Endothelial cell of umbilical vein (primary cell): ENCODE data around the gene MCF2L. TPM values are rescaled to one million over a fixed set of nuclear protein-coding genes. Genes with fewer than 3 reads are reported as not detected.

Experiments
- BruUV-seq: library from RNA; stranded (reverse); fragments of 400-500 nt; replicated peaks from 2 replicates; lab custom pipeline; 2021; lab: Mats Ljungman, UMichigan
- CTCF ChIA-PET: fragments of 300-600, 350-600 bp; sonication (Branson Sonifier 250); formaldehyde crosslinking; loops from one replicate; lab custom pipeline; 2021; ENCODE audit warnings: antibody characterized with exemption, inconsistent platforms; lab: Charles Lee
- POLR2A ChIA-PET: fragments of 300-600, 350-600 bp; sonication (Branson Sonifier 250); formaldehyde crosslinking; loops from one replicate; lab custom pipeline; 2021; ENCODE audit warnings: antibody characterized with exemption, inconsistent platforms; lab: Charles Lee
- DNase-seq: peaks from one replicate; pipeline ENCODE4 v3.0.0-alpha.2; 2011; ENCODE audit warnings: low read depth, low spot score
- FAIRE-seq: peaks from 2 replicates; lab custom pipeline; 2011; peaks lifted over from hg19 to GRCh38; lab: Jason Lieb, UNC
- H2AFZ ChIP-seq: 2 replicates; pipeline ENCODE4 v1.6.0; 2012; ENCODE audit warnings: low read depth, low read length, control low read depth, inconsistent platforms
- H3K27ac ChIP-seq: 2 replicates; pipeline ENCODE4 v1.5.1; 2011; ENCODE audit warnings: low read depth, mild to moderate bottlenecking, control low read depth, low read length, moderate library complexity; ENCODE audit not compliant: insufficient read depth
- H3K27me3 ChIP-seq, 2 experiments: 2 replicates each; pipeline versions ENCODE4 v1.6.0 to v1.6.1; 2011; ENCODE audit warnings: low read length in 2 of 2, mixed read lengths in 1 of 2; ENCODE audit not compliant: control insufficient read depth in 2 of 2, insufficient read depth in 2 of 2
- H3K36me3 ChIP-seq, 2 experiments: 2 replicates in 1 of 2; 3 replicates in 1 of 2; pipeline ENCODE4 v1.5.1; 2011; ENCODE audit warnings: low read length in 2 of 2, mild to moderate bottlenecking in 1 of 2, moderate library complexity in 1 of 2; ENCODE audit not compliant: control insufficient read depth in 2 of 2, insufficient read depth in 2 of 2; ENCODE audit errors: extremely low read depth in 1 of 2
- H3K4me1 ChIP-seq: 3 replicates; pipeline ENCODE4 v1.5.1; 2011; ENCODE audit warnings: mild to moderate bottlenecking, low read length; ENCODE audit not compliant: control insufficient read depth, insufficient read depth; ENCODE audit errors: extremely low read depth
- H3K4me2 ChIP-seq: 2 replicates; pipeline ENCODE4 v1.6.1; 2011; ENCODE audit warnings: low read length, control low read depth, mixed read lengths; ENCODE audit not compliant: insufficient read depth
- H3K4me3 ChIP-seq, 3 experiments: fragments of 200-600 bp in 1 of 3; sonication (generic), shearing (Covaris generic) in 1 of 3; replicated peaks in 1 of 3; 2 replicates each; pipeline ENCODE4 v1.5.1; 2011 to 2016; ENCODE audit warnings: control low read depth in 3 of 3, low read length in 3 of 3, mild to moderate bottlenecking in 2 of 3, inconsistent platforms in 1 of 3, low read depth in 1 of 3, moderate library complexity in 1 of 3; ENCODE audit not compliant: insufficient read depth in 1 of 3
- H3K79me2 ChIP-seq: 2 replicates; pipeline ENCODE4 v1.6.0; 2012; ENCODE audit warnings: low read length, inconsistent platforms; ENCODE audit not compliant: control insufficient read depth, insufficient read depth
- H3K9ac ChIP-seq: replicated peaks from 2 replicates; pipeline ENCODE3; 2011; ENCODE audit warnings: low read length, control low read depth; ENCODE audit not compliant: insufficient read depth; ENCODE audit errors: extremely low read depth
- H3K9me1 ChIP-seq: replicated peaks from 3 replicates; pipeline ENCODE4 v1.6.0; 2011; ENCODE audit warnings: mild to moderate bottlenecking, low read length; ENCODE audit not compliant: control insufficient read depth, insufficient read depth; ENCODE audit errors: extremely low read depth
- H3K9me3 ChIP-seq: replicated peaks from 2 replicates; pipeline ENCODE4 v1.5.1; 2012; ENCODE audit warnings: low read length, inconsistent platforms; ENCODE audit not compliant: control insufficient read depth, insufficient read depth
- H4K20me1 ChIP-seq: replicated peaks from 2 replicates; pipeline ENCODE3; 2011; ENCODE audit warnings: mild to moderate bottlenecking, low read length; ENCODE audit not compliant: control insufficient read depth, insufficient read depth; ENCODE audit errors: extremely low read depth
- FOS ChIP-seq: IDR thresholded peaks from 2 replicates; pipeline ENCODE4 v1.6.1; 2011; ENCODE audit warnings: mild to moderate bottlenecking, low read length, moderate library complexity, borderline replicate concordance; ENCODE audit not compliant: insufficient read depth
- GATA2 ChIP-seq: IDR thresholded peaks from 2 replicates; pipeline ENCODE4 v1.7.0; 2011; ENCODE audit warnings: low read depth, mild to moderate bottlenecking, moderate library complexity, mixed read lengths, low read length; ENCODE audit not compliant: insufficient read length, insufficient read depth
- JUN ChIP-seq: IDR thresholded peaks from 2 replicates; pipeline ENCODE4 v1.6.1; 2011; ENCODE audit warnings: borderline replicate concordance, low read depth; ENCODE audit not compliant: insufficient read length, insufficient read depth
- MYC ChIP-seq: IDR thresholded peaks from one replicate; pipeline ENCODE4 v1.6.1; 2011; ENCODE audit warnings: mild to moderate bottlenecking, low read depth, low read length
- POLR2AphosphoS5 ChIP-seq: IDR thresholded peaks from 2 replicates; pipeline ENCODE4 v1.6.1; 2012; ENCODE audit warnings: low read depth, mild to moderate bottlenecking, control low read depth, low read length, moderate library complexity; ENCODE audit not compliant: insufficient read depth
- dilution Hi-C: fragments of 300-500 bp; cut with MboI; formaldehyde crosslinking; loops from one replicate; pipeline ENCODE4 v1.15.0; 2019; ENCODE audit warnings: low sequenced_read_pairs; ENCODE audit not compliant: extremely low pct_ligation_motif_present
- intact Hi-C: fragments of 100-400 bp; cut with micrococcal nuclease; formaldehyde crosslinking; loops from one replicate; pipeline ENCODE4 v1.10.0; 2022
- polyA plus RNA-seq, 4 experiments: library from polyadenylated mRNA; depleted of rRNA in 3 of 4; stranded (reverse) in 3 of 4; unstranded in 1 of 4; fragments of >200 nt; gene quantifications; 2 replicates each; pipeline versions ENCODE4 v1.2.1 to v1.2.3, GENCODE V29; 2011 to 2012; ENCODE audit warnings: missing spikeins in 1 of 4
- total RNA-seq: library from RNA; stranded (reverse); gene quantifications from 2 replicates; pipeline ENCODE4 v1.2.3, GENCODE V29; 2021
- TF ChIP-seq, protein P1 (sequence below), 2 donors: IDR thresholded peaks; 1 replicate in 1 of 2; 2 replicates in 1 of 2; pipeline ENCODE4 v1.5.1; 2011; ENCODE audit warnings: low read length in 2 of 2, mild to moderate bottlenecking in 2 of 2, moderate library complexity in 2 of 2, control low read depth in 1 of 2, inconsistent platforms in 1 of 2, low read depth in 1 of 2; ENCODE audit not compliant: insufficient read depth in 1 of 2; ENCODE audit errors: extremely low read depth in 1 of 2
- TF ChIP-seq, protein P2 (sequence below): IDR thresholded peaks from 2 replicates; pipeline ENCODE4 v1.6.1; 2011; ENCODE audit not compliant: insufficient read depth, insufficient read length

The MCF2L gene
- total and polyA plus RNA-seq, 2 donors (not counting 3 experiments of a cell fraction or from before 2014, with no cell fraction given) = 0.33 to 0.58 TPM

DNA sequence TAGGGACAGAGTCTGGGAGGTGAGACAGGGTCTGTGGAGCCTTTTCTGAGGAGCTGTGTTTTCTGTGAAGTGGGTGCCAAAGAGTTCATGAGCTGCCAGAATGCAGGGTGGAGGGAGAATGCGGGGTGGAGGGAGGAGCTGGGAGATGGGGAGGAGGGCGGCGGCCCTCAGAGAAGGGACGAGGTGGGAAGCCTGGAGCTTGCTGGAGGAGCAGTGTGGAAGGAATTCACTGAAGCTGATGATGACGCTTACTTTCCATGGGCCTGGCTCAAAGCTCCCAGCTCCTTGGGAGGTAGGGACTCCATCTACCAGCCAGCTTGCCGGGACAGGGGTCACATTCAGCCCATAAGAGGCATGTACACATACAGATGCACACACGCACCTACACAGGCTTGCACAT lies 62.5 kb downstream of the MCF2L start:
- dilution Hi-C loops (no loop called here), intact Hi-C loops (no loop called here)
- Histone ChIP-seq H3K4me2 (no peak overlapping the region), H3K9me3 (no peaks in the 10 kb centered on the region), H3K9me1 (no peaks in the 10 kb centered on the region), H2AFZ (no peak overlapping the region), H3K36me3 (no peaks in the 10 kb centered on the region), H3K27me3 (no peaks in the 10 kb centered on the region), H3K27ac (no peak overlapping the region), H4K20me1 (no peaks in the 10 kb centered on the region), H3K4me3 (no peak overlapping the region), H3K9ac (no peak overlapping the region), H3K79me2 (no peaks in the 10 kb centered on the region), H3K4me1 (no peaks in the 10 kb centered on the region)
- DNase-seq (no peak), FAIRE-seq (no peak)
- CTCF ChIA-PET = interaction anchor here (0.9 to 5.7 kb wide), 5 partner anchors 9 to 362 kb away, joined by 3 to 114 read pairs (median 4); no protein-coding TSS in a partner anchor
- POLR2A ChIA-PET = no interaction called here
- no TSS peak for BruUV-seq
- TF ChIP-seq, protein P1, sequence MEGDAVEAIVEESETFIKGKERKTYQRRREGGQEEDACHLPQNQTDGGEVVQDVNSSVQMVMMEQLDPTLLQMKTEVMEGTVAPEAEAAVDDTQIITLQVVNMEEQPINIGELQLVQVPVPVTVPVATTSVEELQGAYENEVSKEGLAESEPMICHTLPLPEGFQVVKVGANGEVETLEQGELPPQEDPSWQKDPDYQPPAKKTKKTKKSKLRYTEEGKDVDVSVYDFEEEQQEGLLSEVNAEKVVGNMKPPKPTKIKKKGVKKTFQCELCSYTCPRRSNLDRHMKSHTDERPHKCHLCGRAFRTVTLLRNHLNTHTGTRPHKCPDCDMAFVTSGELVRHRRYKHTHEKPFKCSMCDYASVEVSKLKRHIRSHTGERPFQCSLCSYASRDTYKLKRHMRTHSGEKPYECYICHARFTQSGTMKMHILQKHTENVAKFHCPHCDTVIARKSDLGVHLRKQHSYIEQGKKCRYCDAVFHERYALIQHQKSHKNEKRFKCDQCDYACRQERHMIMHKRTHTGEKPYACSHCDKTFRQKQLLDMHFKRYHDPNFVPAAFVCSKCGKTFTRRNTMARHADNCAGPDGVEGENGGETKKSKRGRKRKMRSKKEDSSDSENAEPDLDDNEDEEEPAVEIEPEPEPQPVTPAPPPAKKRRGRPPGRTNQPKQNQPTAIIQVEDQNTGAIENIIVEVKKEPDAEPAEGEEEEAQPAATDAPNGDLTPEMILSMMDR (IDR thresholded peaks at IDR 0.05; ENCODE audit: extremely low read depth in 1 of 2, insufficient read depth in 1 of 2, low read depth in 1 of 2, low read length in 2 of 2) = no peak
- TF ChIP-seq GATA2 (no peak), JUN (no peak), FOS (no peak), POLR2AphosphoS5 (no peak), MYC (no peak)
- TF ChIP-seq, protein P2, sequence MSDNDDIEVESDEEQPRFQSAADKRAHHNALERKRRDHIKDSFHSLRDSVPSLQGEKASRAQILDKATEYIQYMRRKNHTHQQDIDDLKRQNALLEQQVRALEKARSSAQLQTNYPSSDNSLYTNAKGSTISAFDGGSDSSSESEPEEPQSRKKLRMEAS = no peak
